ENCODE data around the gene GSTP1. TPM values are rescaled to one million over a fixed set of nuclear protein-coding genes. Genes with fewer than 3 reads are reported as not detected.
"Not testable (repeated sequence)": the region's sequence is repeated elsewhere in the genome, so short reads cannot be mapped to it uniquely, and the experiment has no call there.

GSTP1 gene
- total and polyA plus RNA-seq, 7 donors, result 224 to 410 (median 285) TPM

GRCh38 chr11:67600324-67601029, 16.9 kb downstream of the GSTP1 start:
- Histone ChIP-seq H3K4me1 (peaks cover 6% of the 10 kb centered on the region), H3K27me3 (ENCODE audit: insufficient read depth in 3 of 3, low read length in 2 of 3) (peaks cover 0 to 1% (median 0%) of the 10 kb centered on the region in 3 donors), H3K36me3 (ENCODE audit: insufficient read depth in 1 of 2, low read depth in 1 of 2) (no peaks in the 10 kb centered on the region), H3K27ac (no peak overlapping the region), H3K4me3 (no peak overlapping the region), H3K9me3 (no peaks in the 10 kb centered on the region)
- intact Hi-C loops (cut with DNase I), result no loop called here
- no peak for TF ChIP-seq CTCF (IDR thresholded peaks at IDR 0.05)
- ATAC-seq (no peak), DNase-seq (no peak)
- WGBS, 3 donors, result 33 to 48% (median 43%) methylated on average over 7 of the region's 7 CpGs

- H3K36me3 ChIP-seq (ENCODE audit: insufficient read depth in 1 of 2, low read depth in 1 of 2), result no peaks in the 10 kb centered on the region
- TF ChIP-seq CTCF (IDR thresholded peaks at IDR 0.05), result no peak
- ATAC-seq (no peak), DNase-seq (no peak)
- H3K27ac ChIP-seq, result no peak overlapping the region
- no peaks in the 10 kb centered on the region for H3K9me3 ChIP-seq
- WGBS, 3 donors, result 92 to 93% (median 93%) methylated on average over 6 to 7 of the region's 7 CpGs
- H3K4me1 ChIP-seq, result peaks cover 12% of the 10 kb centered on the region
- peaks cover 0 to 1% (median 0%) of the 10 kb centered on the region in 3 donors for H3K27me3 ChIP-seq (ENCODE audit: insufficient read depth in 3 of 3, low read length in 2 of 3)
- H3K4me3 ChIP-seq, result no peak overlapping the region
- intact Hi-C loops (cut with DNase I), result no loop called here
Measured at GRCh38 chr11:67601098-67601497, 17.5 kb downstream of the GSTP1 start.

GRCh38 chr11:67604119-67604518, 20.5 kb downstream of the GSTP1 start:
- H3K4me3 ChIP-seq; ATAC-seq; H3K27me3 ChIP-seq (ENCODE audit: insufficient read depth in 3 of 3, low read length in 2 of 3); H3K27ac ChIP-seq; DNase-seq; intact Hi-C loops (cut with DNase I); H3K9me3 ChIP-seq: not testable (repeated sequence)
- Histone ChIP-seq H3K4me1 (peaks cover 27% of the 10 kb centered on the region), H3K36me3 (ENCODE audit: insufficient read depth in 1 of 2, low read depth in 1 of 2) (peaks cover 5 to 11% of the 10 kb centered on the region in 2 donors)
- 57 to 73% (median 71%) methylated on average over 2 of the region's 4 CpGs for WGBS, 3 donors

GRCh38 chr11:67604815-67605214, 21.2 kb downstream of the GSTP1 start:
- Histone ChIP-seq H3K27ac (peak overlapping the region; percentile 88), H3K9me3 (no peaks in the 10 kb centered on the region), H3K4me1 (peaks cover 27% of the 10 kb centered on the region), H3K27me3 (ENCODE audit: insufficient read depth in 3 of 3, low read length in 2 of 3) (peaks cover 0 to 1% (median 0%) of the 10 kb centered on the region in 3 donors), H3K4me3 (no peak overlapping the region), H3K36me3 (ENCODE audit: insufficient read depth in 1 of 2, low read depth in 1 of 2) (peaks cover 8 to 18% of the 10 kb centered on the region in 2 donors)
- WGBS, 3 donors, result 77 to 83% (median 80%) methylated on average over 2 of the region's 2 CpGs
- ATAC-seq, result no peak
- TF ChIP-seq CTCF (IDR thresholded peaks at IDR 0.05), result no peak
- intact Hi-C loops (cut with DNase I), result loop anchor here in 1 of 2 donors (5.0 kb wide), 1 partner anchor 33 kb away; no protein-coding TSS in a partner anchor
- DNase-seq, result no peak

- intact Hi-C loops (cut with DNase I), result loop anchor here in 1 of 2 donors (5.0 kb wide), 1 partner anchor 33 kb away; no protein-coding TSS in a partner anchor
- WGBS, 3 donors, result 54 to 67% (median 60%) methylated on average over 11 of the region's 11 CpGs
- Histone ChIP-seq H3K36me3 (ENCODE audit: insufficient read depth in 1 of 2, low read depth in 1 of 2) (peaks cover 8 to 24% of the 10 kb centered on the region in 2 donors), H3K4me3 (peak overlapping the region; percentile 87), H3K4me1 (peaks cover 27% of the 10 kb centered on the region), H3K27me3 (ENCODE audit: insufficient read depth in 3 of 3, low read length in 2 of 3) (no peaks in the 10 kb centered on the region), H3K27ac (peak overlapping the region; percentile 88), H3K9me3 (no peaks in the 10 kb centered on the region)
- peak in 1 of 2 donors; percentile 48 for DNase-seq
- peak in 1 of 4 donors; percentile 35 for ATAC-seq
- TF ChIP-seq CTCF (IDR thresholded peaks at IDR 0.05), result peak; percentile 10
Measured at GRCh38 chr11:67605231-67606011, 21.8 kb downstream of the GSTP1 start.

All from psoas muscle (tissue), 8 donors.